ENCODE results near the gene SUCLA2. TPM values are rescaled to one million over a fixed set of nuclear protein-coding genes. Genes with fewer than 3 reads are reported as not detected.
A peak's percentile ranks its signal among the peaks of the same experiment; 100 is the strongest.

The SUCLA2 gene
- polyA plus RNA-seq (32.4 to 64.3 TPM (median 35.2 TPM) in 3 replicates), polyA minus RNA-seq (5.8 to 31.9 TPM (median 20.5 TPM) in 3 replicates)
- polyA plus RNA-seq (2011; ENCODE audit: low read depth): 108 TPM
- 35.7 and 70.9 TPM in 2 replicates for polyA plus RNA-seq (2011; cell fraction: cytosol; rRNA removed)
- 35.7 and 44.4 TPM in 2 replicates for polyA plus RNA-seq (2011; cell fraction: nucleus; rRNA removed)
- 36.0 and 49.7 TPM in 2 replicates for polyA plus RNA-seq (2012; ENCODE audit: low replicate concordance)
- polyA minus RNA-seq (2011; cell fraction: cytosol; rRNA and poly(A)+ RNA removed): 18.8 TPM
- polyA minus RNA-seq (2011; cell fraction: nucleus; rRNA and poly(A)+ RNA removed): 15.4 and 42.4 TPM in 2 replicates

DNA sequence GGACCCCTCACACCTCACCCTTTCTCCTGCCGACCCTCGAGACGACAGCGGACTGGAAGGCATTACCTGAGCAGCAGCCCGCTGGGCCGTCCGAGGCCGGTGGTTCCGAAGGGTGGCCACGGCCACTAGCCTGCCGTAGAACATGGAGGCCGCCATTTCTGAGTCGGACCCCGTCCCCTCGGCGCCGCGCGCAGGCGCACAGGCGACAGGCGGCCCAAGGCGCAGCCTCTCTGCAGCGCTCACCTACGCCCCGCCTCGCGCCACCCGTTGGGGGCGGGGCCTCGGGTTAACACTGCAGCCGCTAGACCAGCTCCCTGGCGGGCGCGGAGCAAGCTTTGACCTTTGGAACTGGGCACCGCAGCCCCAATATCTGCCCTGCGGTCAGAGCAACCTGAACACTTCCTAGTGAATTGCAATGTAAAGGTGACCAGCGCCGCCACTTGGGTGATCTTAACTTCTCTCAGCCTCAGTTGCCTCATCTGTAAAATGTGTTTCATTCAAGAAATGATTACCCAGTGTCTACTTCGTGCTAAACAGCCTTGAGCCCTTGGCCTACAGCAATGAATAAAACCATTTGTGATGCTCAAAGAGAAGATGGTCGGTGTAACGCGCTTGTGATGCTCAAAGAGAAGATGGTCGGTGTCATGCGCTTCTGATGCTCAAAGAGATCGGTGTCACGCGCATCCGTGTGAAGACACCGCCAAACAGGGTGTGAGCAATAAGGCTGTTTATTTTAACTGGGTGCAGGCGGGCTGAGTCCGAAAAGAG, at the start of gene SUCLA2:
Gene SUCLA2, minus strand, starts transcription at position 160 of the 768 bp plus-strand sequence. Its CDS starts 4 bp downstream, at position 156.
- H3K9me1 ChIP-seq (ENCODE audit: control insufficient read depth, extremely low read depth, insufficient read depth, low read length): no peaks in the 10 kb centered on the region
- H3K9ac ChIP-seq (ENCODE audit: control insufficient read depth, extremely low read depth, insufficient read depth, low read length): peak within 1 kb of the TSS; percentile 97
- H3K9me3 ChIP-seq (ENCODE audit: control insufficient read depth, low read depth, low read length): no peaks in the 10 kb centered on the region
- H3K4me3 ChIP-seq (ENCODE audit: control insufficient read depth in 2 of 3, extremely low read depth in 1 of 3, insufficient read depth in 2 of 3, low read depth in 1 of 3, low read length in 3 of 3): peak within 1 kb of the TSS; percentile 81 to 97 (median 95)
- no peaks in the 10 kb centered on the region for H4K20me1 ChIP-seq (ENCODE audit: control insufficient read depth, extremely low read depth, insufficient read depth, low read length)
- peak within 1 kb of the TSS; percentile 98 for H2AFZ ChIP-seq (ENCODE audit: control insufficient read depth, low read length)
- peak; percentile 70 for FAIRE-seq
- no peaks in the 10 kb centered on the region for H3K27me3 ChIP-seq (ENCODE audit: control insufficient read depth, extremely low read depth, insufficient read depth, low read length)
- DNase-seq (ENCODE audit: low read depth, low spot score): no peak
- H3K36me3 ChIP-seq (ENCODE audit: control insufficient read depth in 2 of 2, extremely low read depth in 1 of 2, insufficient read depth in 2 of 2, low read length in 2 of 2): peaks cover 0 to under 1% of the 10 kb centered on the region in 2 experiments
- H3K79me2 ChIP-seq (ENCODE audit: control insufficient read depth, insufficient read depth, low read length): peaks cover 44% of the 10 kb centered on the region
- TF ChIP-seq EZH2 (IDR thresholded peaks at IDR 0.05; ENCODE audit: low read length): no peak
- TF ChIP-seq CTCF (optimal IDR thresholded peaks at IDR 0.05 in 1 of 3, IDR thresholded peaks at IDR 0.05 in 1 of 3, conservative IDR thresholded peaks at IDR 0.05 in 1 of 3; ENCODE audit: extremely low read depth in 1 of 3, insufficient read depth in 2 of 3, low read length in 3 of 3): no peak
- peak within 1 kb of the TSS; percentile 99 for H3K4me2 ChIP-seq (ENCODE audit: control insufficient read depth, extremely low read depth, insufficient read depth, low read depth, low read length)
- peaks cover 41% of the 10 kb centered on the region for H3K4me1 ChIP-seq (ENCODE audit: control insufficient read depth, extremely low read depth, insufficient read depth, low read length)
- dilution Hi-C loops (cut with MboI; ENCODE audit: extremely low pct_ligation_motif_present, low sequenced_read_pairs): no loop called here
- peak within 1 kb of the TSS; percentile 98 for H3K27ac ChIP-seq (ENCODE audit: control insufficient read depth, insufficient read depth, low read length)

GRCh38 chr13:48050550-48050949, 49.5 kb upstream of the SUCLA2 start:
- Histone ChIP-seq H3K9me1 (ENCODE audit: control insufficient read depth, extremely low read depth, insufficient read depth, low read length) (no peaks in the 10 kb centered on the region), H3K9me3 (ENCODE audit: control insufficient read depth, low read depth, low read length) (no peaks in the 10 kb centered on the region), H3K27ac (ENCODE audit: control insufficient read depth, insufficient read depth, low read length) (no peak overlapping the region), H2AFZ (ENCODE audit: control insufficient read depth, low read length) (no peak overlapping the region), H3K4me2 (ENCODE audit: control insufficient read depth, extremely low read depth, insufficient read depth, low read depth, low read length) (no peak overlapping the region), H3K4me1 (ENCODE audit: control insufficient read depth, extremely low read depth, insufficient read depth, low read length) (no peaks in the 10 kb centered on the region), H4K20me1 (ENCODE audit: control insufficient read depth, extremely low read depth, insufficient read depth, low read length) (no peaks in the 10 kb centered on the region), H3K36me3 (ENCODE audit: control insufficient read depth in 2 of 2, extremely low read depth in 1 of 2, insufficient read depth in 2 of 2, low read length in 2 of 2) (peaks cover 10 to 25% of the 10 kb centered on the region in 2 experiments), H3K9ac (ENCODE audit: control insufficient read depth, extremely low read depth, insufficient read depth, low read length) (no peak overlapping the region), H3K4me3 (ENCODE audit: control insufficient read depth in 2 of 3, extremely low read depth in 1 of 3, insufficient read depth in 2 of 3, low read depth in 1 of 3, low read length in 3 of 3) (no peak overlapping the region), H3K27me3 (ENCODE audit: control insufficient read depth, extremely low read depth, insufficient read depth, low read length) (no peaks in the 10 kb centered on the region), H3K79me2 (ENCODE audit: control insufficient read depth, insufficient read depth, low read length) (no peaks in the 10 kb centered on the region)
- DNase-seq (ENCODE audit: low read depth, low spot score) (no peak), FAIRE-seq (no peak)
- TF ChIP-seq EZH2 (IDR thresholded peaks at IDR 0.05; ENCODE audit: low read length): no peak
- TF ChIP-seq CTCF (optimal IDR thresholded peaks at IDR 0.05 in 1 of 3, IDR thresholded peaks at IDR 0.05 in 1 of 3, conservative IDR thresholded peaks at IDR 0.05 in 1 of 3; ENCODE audit: extremely low read depth in 1 of 3, insufficient read depth in 2 of 3, low read length in 3 of 3): no peak
- dilution Hi-C loops (cut with MboI; ENCODE audit: extremely low pct_ligation_motif_present, low sequenced_read_pairs): no loop called here

Measured in keratinocyte (primary cell).